ENCODE data around the gene CDH4. TPM values are rescaled to one million over a fixed set of nuclear protein-coding genes. Genes with fewer than 3 reads are reported as not detected.

CDH4 gene
- total and polyA plus RNA-seq, 2 of the 8 experiments (the other 6 are each of a cell fraction or from before 2014, with no cell fraction given): 4.3 to 7.9 TPM

GRCh38 chr20:61236713-61237112 lies 15.3 kb upstream of the CDH4 start:
- Histone ChIP-seq H4K8ac (ENCODE audit: extremely low read depth, insufficient read depth, low read length) (no peak overlapping the region), H3K4me1 (replicated peaks in 1 of 4; ENCODE audit: control insufficient read depth in 3 of 4, insufficient read depth in 4 of 4, low read length in 3 of 4) (peaks cover 0 to 6% (median 1%) of the 10 kb centered on the region in 4 experiments; a peak in 3 of 7 replicates), H3K23ac (ENCODE audit: insufficient read length) (no peak overlapping the region), H3K79me2 (ENCODE audit: control insufficient read depth in 1 of 2, insufficient read depth in 2 of 2, low read length in 2 of 2) (no peaks in the 10 kb centered on the region), H3K27me3 (replicated peaks in 1 of 4; ENCODE audit: control insufficient read depth in 3 of 4, extremely low read depth in 1 of 4, insufficient read depth in 3 of 4, low read length in 3 of 4) (peaks cover 0 to 25% (median 14%) of the 10 kb centered on the region in 4 experiments; a peak in 4 of 7 replicates), H3K4ac (replicated peaks; ENCODE audit: insufficient read length, low read depth, low read length) (no peak overlapping the region), H3K36me3 (ENCODE audit: control insufficient read depth in 2 of 4, insufficient read depth in 4 of 4, low read length in 3 of 4) (no peaks in the 10 kb centered on the region), H2BK120ac (replicated peaks; ENCODE audit: low read depth, low read length) (no peak overlapping the region), H3K14ac (ENCODE audit: insufficient read length) (no peak overlapping the region), H2AFZ (ENCODE audit: low read length) (no peak overlapping the region), H3K56ac (replicated peaks; ENCODE audit: insufficient read length, low read depth, low read length) (no peak overlapping the region), H3K18ac (ENCODE audit: extremely low read depth, low read length) (no peak overlapping the region), H4K20me1 (replicated peaks in 1 of 2; ENCODE audit: control insufficient read depth in 1 of 2, insufficient read depth in 2 of 2, low read length in 2 of 2) (no peaks in the 10 kb centered on the region), H2BK5ac (ENCODE audit: low read depth, low read length) (no peak overlapping the region), H4K91ac (replicated peaks; ENCODE audit: insufficient read length, low read length) (no peak overlapping the region), H2AK5ac (ENCODE audit: low read depth, low read length) (no peak overlapping the region), H3K79me1 (ENCODE audit: low read depth, low read length) (peaks cover 2% of the 10 kb centered on the region; the same call in 1 of the 2 replicates), H3K23me2 (ENCODE audit: low read depth, low read length) (no peaks in the 10 kb centered on the region), H3K9ac (replicated peaks in 1 of 4; ENCODE audit: extremely low read depth in 1 of 4, low read depth in 3 of 4, low read length in 3 of 4) (no peak overlapping the region), H2BK20ac (ENCODE audit: low read length) (no peak overlapping the region), H3K4me2 (ENCODE audit: insufficient read depth in 1 of 2, low read depth in 2 of 2, low read length in 2 of 2) (no peak overlapping the region), H2BK12ac (ENCODE audit: low read depth, low read length) (no peak overlapping the region), H3K9me3 (ENCODE audit: insufficient read depth in 2 of 2, low read depth in 1 of 2, low read length in 1 of 2) (peaks cover 14 to 16% of the 10 kb centered on the region in 2 experiments; a peak in 3 of 4 replicates), H2BK15ac (ENCODE audit: low read length) (no peak overlapping the region), H4K5ac (ENCODE audit: insufficient read length, low read depth, low read length) (no peak overlapping the region), H3K27ac (ENCODE audit: low read depth, low read length) (no peak overlapping the region), H3K4me3 (ENCODE audit: extremely low read depth in 1 of 4, insufficient read depth in 2 of 4, low read depth in 3 of 4, low read length in 4 of 4) (no peak overlapping the region)
- ChIA-PET CTCF (ENCODE audit: partially characterized antibody) (interaction anchor here (1.0 to 1.4 kb wide), 4 partner anchors 8 to 385 kb away, joined by 3 to 5 read pairs (median 4); no protein-coding TSS in a partner anchor), POLR2A (ENCODE audit: partially characterized antibody) (no interaction called here)
- DNase-seq (ENCODE audit: low read depth in 1 of 2, low spot score in 2 of 2): no peak
- 60% methylated on average over 4 of the region's 4 CpGs; no CpG with 5 or more reads in 1 of the 2 experiments for WGBS, 2 experiments (ENCODE audit: extremely low coverage in 1 of 2, insufficient coverage in 1 of 2, insufficient read length in 1 of 2, insufficient replicate concordance in 2 of 2, low coverage in 1 of 2, low lambda C conversion rate in 2 of 2, missing lambda C conversion rate in 1 of 2)
- no peak for FAIRE-seq
- TF ChIP-seq KDM4A (IDR thresholded peaks at IDR 0.05; ENCODE audit: low read depth, low read length, severe bottlenecking) (no peak), EZH2 (IDR thresholded peaks at IDR 0.05; ENCODE audit: low read depth, low read length, severe bottlenecking) (no peak), BACH1 (IDR thresholded peaks at IDR 0.05; ENCODE audit: low read length) (no peak)

Measured in H1 (cell line).